AG04449 (cell line): ENCODE data around the gene GPR45.
A peak's percentile ranks its signal among the peaks of the same experiment; 100 is the strongest.

ENCODE experiments used
- CTCF ChIA-PET: fragments of 350-600 bp; formaldehyde crosslinking; extraction: SDS; loops from one replicate; lab custom pipeline; 2021; ENCODE audit warnings: antibody characterized with exemption; lab: Yijun Ruan, JAX
- POLR2A ChIA-PET: fragments of 400-600, 350-600 bp; formaldehyde crosslinking; extraction: SDS; loops from one replicate; lab custom pipeline; 2020; ENCODE audit warnings: antibody characterized with exemption, inconsistent platforms; lab: Yijun Ruan, JAX
- DNase-seq: peaks from one replicate; pipeline ENCODE4 v3.0.0-alpha.2; 2010; ENCODE audit warnings: low read depth, low spot score
- H3K4me3 ChIP-seq: 2 replicates; pipeline ENCODE4 v1.5.1; 2011; ENCODE audit warnings: low read depth, mild to moderate bottlenecking, control low read depth, low read length
- TF ChIP-seq, protein P1 (sequence below): IDR thresholded peaks from one replicate; pipeline ENCODE4 v1.5.1; 2011; ENCODE audit warnings: mild to moderate bottlenecking, moderate library complexity, low read length, control low read depth, inconsistent platforms; ENCODE audit not compliant: insufficient read depth; ENCODE audit errors: missing control alignments

The GPR45 gene

DNA sequence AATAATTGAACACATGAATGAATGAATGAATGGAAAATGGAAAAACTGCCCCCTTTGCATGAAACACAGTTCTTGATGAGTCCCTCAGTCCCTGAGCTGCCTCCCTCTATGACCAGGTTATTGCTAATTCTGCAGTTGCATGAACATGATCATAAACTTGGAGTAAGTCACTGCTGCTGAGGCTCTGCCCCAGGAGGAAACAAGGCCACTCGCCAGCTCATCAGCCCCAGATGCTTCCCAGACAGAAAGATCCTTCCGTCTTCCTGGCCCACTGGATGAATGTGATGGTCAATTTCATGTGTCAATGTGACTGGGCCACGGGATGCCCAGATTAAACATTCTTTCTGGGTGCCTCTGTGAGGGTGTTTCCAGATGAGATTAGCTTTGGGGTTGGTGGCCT lies 16.4 kb downstream of the GPR45 start:
- no peak for DNase-seq
- ChIA-PET CTCF (interaction anchor here (1.0 to 2.2 kb wide), 6 partner anchors 15 to 263 kb away, joined by 3 to 7 read pairs (median 4); no protein-coding TSS in a partner anchor), POLR2A (no interaction called here)
- H3K4me3 ChIP-seq = no peak overlapping the region
- TF ChIP-seq, protein P1, sequence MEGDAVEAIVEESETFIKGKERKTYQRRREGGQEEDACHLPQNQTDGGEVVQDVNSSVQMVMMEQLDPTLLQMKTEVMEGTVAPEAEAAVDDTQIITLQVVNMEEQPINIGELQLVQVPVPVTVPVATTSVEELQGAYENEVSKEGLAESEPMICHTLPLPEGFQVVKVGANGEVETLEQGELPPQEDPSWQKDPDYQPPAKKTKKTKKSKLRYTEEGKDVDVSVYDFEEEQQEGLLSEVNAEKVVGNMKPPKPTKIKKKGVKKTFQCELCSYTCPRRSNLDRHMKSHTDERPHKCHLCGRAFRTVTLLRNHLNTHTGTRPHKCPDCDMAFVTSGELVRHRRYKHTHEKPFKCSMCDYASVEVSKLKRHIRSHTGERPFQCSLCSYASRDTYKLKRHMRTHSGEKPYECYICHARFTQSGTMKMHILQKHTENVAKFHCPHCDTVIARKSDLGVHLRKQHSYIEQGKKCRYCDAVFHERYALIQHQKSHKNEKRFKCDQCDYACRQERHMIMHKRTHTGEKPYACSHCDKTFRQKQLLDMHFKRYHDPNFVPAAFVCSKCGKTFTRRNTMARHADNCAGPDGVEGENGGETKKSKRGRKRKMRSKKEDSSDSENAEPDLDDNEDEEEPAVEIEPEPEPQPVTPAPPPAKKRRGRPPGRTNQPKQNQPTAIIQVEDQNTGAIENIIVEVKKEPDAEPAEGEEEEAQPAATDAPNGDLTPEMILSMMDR = no peak

DNA sequence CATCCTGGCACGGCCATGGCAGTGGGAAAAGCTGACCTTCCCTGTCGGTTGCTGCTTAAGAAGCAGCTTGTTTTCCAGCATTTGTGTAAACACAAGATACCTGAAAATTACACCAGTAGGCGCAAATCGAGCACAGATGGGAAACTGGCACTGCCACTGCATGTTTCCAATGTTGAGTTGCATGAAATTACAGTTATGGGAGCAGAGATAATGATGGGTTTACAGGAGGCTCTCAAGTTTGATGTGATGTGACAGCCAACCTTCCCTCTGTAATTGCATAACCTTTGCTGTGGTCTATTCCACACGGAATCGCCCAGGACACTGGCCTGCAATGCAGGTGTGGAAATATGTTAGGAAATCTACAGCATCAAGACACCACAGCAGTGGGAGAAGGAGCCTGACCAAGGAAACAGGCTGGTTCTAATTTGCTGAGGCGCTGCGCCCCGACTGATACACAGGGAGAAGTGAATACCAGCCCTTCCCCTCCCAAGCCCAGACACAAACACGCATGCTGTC lies 17.4 kb downstream of the GPR45 start:
- ChIA-PET POLR2A (no interaction called here), CTCF (interaction anchor here (1.1 to 3.1 kb wide), 5 partner anchors 16 to 262 kb away, joined by 3 to 17 read pairs (median 5); no protein-coding TSS in a partner anchor)
- TF ChIP-seq, protein P1 = no peak
- DNase-seq = no peak
- H3K4me3 ChIP-seq = no peak overlapping the region

DNA sequence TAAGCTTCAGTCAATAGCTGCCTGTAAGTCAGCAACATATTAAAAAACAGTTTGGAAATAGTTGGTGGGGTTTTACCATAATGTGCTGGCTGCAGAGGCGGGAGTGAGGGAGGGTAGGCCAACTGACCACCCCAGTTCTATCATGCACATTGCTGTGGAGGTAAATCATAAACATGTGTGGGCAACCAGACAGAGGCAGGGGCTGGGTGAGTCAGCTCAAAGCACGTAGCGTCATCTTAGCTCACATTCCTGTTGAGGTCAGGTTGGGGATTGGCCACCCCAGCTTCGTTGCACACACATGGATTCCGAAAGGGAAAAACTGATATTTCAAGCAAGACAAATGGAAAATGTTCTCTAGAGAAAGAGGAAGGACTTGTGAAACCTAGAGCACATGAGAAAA lies 19.5 kb downstream of the GPR45 start:
- no peak overlapping the region for H3K4me3 ChIP-seq
- CTCF ChIA-PET = interaction anchor here (0.9 to 3.1 kb wide), 7 partner anchors 9 to 146 kb away, joined by 3 to 17 read pairs (median 5); no protein-coding TSS in a partner anchor
- POLR2A ChIA-PET = interaction anchor here (0.5 to 0.8 kb wide), 3 partner anchors 18 to 223 kb away, joined by 3 to 4 read pairs (median 3); partner anchors contain the start of gene MRPS9
- peak; percentile 88 for DNase-seq
- TF ChIP-seq, protein P1 = no peak

DNA sequence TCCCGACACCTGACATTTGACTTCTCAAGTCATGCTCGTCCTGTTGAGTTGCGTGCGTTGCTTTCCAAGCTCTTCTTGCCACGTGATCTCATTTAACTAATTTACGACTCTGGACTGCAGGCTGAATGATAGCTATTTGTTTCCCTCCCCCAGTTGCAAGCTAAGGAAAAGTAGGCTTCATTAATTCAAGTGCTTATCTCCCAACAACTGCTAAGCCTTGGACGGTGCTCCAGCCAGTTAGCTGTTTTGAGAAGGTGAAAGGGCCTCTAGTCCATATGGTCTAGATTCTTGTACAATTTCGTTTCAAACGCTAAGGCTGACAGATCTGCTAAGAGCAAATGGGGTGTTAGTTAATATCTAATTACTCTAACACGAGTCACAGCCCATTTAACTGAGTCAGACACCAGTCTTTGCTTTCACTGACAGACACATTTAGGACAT lies 21.1 kb downstream of the GPR45 start:
- ChIA-PET POLR2A (no interaction called here), CTCF (interaction anchor here (0.9 to 2.3 kb wide), 3 partner anchors 23 to 148 kb away, joined by 3 to 10 read pairs (median 6); no protein-coding TSS in a partner anchor)
- no peak overlapping the region for H3K4me3 ChIP-seq
- DNase-seq = no peak
- TF ChIP-seq, protein P1 = no peak

DNA sequence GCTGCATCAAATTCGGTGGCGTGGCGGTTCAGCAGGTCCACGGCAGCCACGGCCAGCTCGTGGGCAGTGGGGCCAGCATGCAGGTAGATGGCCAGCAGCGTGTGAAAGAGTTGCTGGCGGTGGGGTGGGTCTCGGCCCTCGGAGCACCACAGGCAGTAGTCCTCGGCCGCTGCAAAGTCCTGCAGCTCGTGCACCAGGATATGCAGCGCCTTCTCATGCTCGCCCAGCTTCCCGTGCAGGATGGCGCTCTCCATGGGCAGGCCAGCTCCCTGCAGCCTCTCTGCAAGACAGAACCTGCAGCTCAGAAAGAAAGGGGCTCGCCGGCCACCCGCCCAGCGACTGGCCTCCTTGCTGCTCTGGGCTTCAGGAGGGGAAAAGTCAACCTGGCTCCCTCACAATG lies 27.9 kb downstream of the GPR45 start:
- no peak overlapping the region for H3K4me3 ChIP-seq
- no peak for DNase-seq
- ChIA-PET POLR2A (no interaction called here), CTCF (interaction anchor here (1.1 to 1.3 kb wide), 2 partner anchors 8 to 31 kb away, joined by 3 read pairs; no protein-coding TSS in a partner anchor)
- TF ChIP-seq, protein P1 = no peak

DNA sequence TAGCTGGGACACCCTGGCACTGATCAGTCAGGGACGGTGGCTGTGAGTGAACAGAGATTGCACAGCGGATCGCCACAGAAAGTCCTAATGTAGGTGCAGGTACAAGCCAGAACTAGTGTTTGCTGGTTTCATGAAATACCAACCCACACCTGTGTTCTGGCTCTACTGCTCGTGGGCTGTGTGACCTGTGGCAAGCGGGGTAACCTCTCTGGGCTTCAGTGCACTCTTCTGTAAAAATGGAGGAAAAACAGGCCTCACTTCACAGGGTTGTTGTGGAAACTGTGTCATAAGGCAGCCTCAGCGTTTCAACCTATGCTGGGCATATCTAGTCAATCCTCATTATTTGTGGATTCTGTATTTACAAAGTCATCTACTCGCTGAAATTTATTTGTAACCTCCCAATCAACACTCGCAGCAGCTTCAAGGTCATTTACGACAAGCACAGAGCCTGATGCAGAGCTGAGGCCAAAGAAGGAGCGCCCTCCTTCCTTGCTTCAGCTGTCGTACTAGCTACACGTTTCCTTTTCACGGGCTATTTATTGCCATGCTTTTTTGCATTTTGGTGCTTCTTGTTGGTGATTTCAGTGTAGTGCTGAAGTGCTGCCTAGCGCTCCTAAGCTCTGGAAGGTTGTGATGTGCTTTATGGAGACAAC lies 30.0 kb downstream of the GPR45 start:
- ChIA-PET CTCF (interaction anchor here (0.7 to 1.0 kb wide), 3 partner anchors 16 to 147 kb away, joined by 3 to 5 read pairs (median 4); no protein-coding TSS in a partner anchor), POLR2A (no interaction called here)
- no peak overlapping the region for H3K4me3 ChIP-seq
- TF ChIP-seq, protein P1 = no peak
- no peak for DNase-seq
